NCI-H2171 (cell line): Measurements from ENCODE around the gene CLEC4M.
"Not testable (repeated sequence)": the region's sequence is repeated elsewhere in the genome, so short reads cannot be mapped to it uniquely, and the experiment has no call there.

Experiments
- DNase-seq: peaks from one replicate; lab custom pipeline; 2025; lab: John Stamatoyannopoulos, UW

Gene CLEC4M

DNA sequence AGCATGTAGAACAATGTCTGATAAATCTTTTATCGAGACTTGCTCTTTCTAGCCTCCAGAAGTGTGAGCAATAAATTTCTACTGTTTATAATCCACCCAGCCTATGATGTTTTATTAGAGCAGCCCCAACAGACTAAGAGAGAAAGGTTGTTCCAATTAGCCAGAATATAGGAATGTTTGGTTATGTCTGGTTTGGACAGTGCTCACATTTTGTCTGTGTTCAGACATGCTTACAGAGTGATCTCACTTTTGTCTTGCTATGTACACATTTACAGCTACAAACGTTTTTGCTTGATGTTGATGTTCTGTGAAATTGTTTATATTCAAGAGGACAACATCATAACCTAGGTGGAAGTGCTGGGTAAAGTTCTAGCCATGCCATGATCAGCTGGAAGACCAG, 48.9 kb downstream of the CLEC4M start:
- no peak for DNase-seq

DNA sequence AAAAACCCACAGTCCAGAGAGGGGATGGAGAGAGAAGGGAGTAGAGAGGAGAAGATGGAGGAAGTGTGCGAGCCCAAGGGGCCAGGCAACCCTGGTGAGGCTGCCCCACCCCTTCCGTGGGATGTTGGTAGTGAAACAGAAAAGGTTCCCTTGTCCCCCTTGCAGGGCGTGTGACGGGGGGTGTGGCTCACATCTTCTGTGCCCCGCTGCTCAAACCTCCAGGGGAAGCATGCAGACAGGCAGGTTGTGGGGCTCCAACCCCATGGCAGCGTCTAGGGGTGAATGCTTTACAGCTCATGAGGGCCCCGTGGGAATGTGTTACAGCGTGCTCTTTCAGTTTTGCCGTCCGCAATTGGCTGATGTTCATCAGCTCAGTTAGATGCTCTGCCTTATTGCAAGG, 52.3 kb downstream of the CLEC4M start:
- no peak for DNase-seq

DNA sequence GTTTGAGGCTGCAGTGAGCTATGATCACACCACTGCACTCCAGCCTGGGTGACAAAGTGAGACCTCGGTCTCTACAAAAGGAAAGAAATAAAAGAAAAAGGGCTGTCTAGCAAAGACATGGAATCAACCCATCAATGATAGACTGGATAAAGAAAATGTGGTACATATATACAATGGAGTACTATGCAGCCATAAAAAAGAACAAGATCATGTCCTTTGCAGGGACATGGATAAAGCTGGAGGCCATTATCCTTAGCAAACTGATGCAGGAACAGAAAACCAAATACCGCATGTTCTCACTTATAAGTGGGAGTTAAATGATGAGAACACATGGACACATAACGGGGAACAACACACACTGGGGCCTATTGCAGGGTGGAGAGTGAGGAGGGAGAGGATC, 53.0 kb downstream of the CLEC4M start:
- not testable (repeated sequence) for DNase-seq

DNA sequence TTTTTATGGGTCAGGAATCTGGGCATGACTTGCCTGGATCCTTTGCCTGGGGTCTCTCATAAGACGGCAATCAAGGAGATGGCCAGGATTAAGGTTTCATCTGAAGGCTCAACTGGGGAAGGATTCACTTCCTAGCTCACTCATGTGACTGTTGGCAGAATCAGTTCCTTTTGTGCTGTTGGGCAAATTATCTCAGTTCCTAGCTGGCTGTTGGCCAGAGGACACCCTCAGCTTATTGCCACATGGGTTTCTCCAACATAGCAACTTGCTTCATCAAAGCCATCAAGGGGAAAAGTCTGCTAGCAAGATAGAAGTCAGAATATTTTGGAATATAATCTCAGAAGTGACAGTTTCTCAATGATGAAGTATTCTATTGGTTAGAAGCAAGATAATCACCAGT, 54.8 kb downstream of the CLEC4M start:
- DNase-seq = no peak

DNA sequence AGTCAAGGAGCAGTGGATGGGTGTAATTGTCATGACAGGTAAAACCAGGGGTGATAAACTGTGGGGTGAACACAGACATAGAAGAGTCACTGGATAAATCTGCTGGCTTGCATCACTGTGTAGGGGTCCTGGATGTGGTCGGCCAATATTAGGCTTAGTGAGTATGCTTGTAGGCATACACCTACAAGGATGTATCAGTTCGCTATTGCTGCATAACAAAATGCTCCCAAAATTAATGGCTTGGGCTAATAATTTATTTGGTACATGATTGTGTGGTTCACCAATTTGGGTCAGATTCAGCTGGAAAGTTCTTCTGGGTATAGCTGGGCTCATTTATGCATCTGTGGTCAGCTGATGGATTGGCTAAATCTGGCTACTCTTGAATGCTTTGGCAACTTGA, 55.8 kb downstream of the CLEC4M start:
- DNase-seq = no peak
